Neuronal stem cell (in vitro differentiated cells): ENCODE data around the gene ARMH4.

ENCODE experiments used
- DNase-seq: peaks from one replicate; pipeline ENCODE4 v3.0.0-alpha.2; 2013; ENCODE audit warnings: low spot score
- H2AFZ ChIP-seq: one replicate; pipeline ENCODE4 v1.6.1; 2013; ENCODE audit warnings: mild to moderate bottlenecking, low read length, inconsistent platforms
- H2AK5ac ChIP-seq: 2 replicates; pipeline ENCODE4 v1.6.1; 2013; ENCODE audit warnings: low read depth, mild to moderate bottlenecking, inconsistent platforms, low read length, moderate library complexity, mixed read lengths
- H2BK120ac ChIP-seq: 2 replicates; pipeline ENCODE4 v1.6.1; 2013; ENCODE audit warnings: low read depth, mild to moderate bottlenecking, inconsistent platforms, low read length, moderate library complexity, mixed read lengths
- H2BK12ac ChIP-seq: one replicate; pipeline ENCODE4 v1.6.1; 2013; ENCODE audit warnings: low read length, inconsistent platforms
- H2BK15ac ChIP-seq: 2 replicates; pipeline ENCODE4 v1.6.1; 2013; ENCODE audit warnings: mild to moderate bottlenecking, low read length, inconsistent platforms, mixed read lengths
- H2BK5ac ChIP-seq: one replicate; pipeline ENCODE4 v1.6.1; 2013; ENCODE audit warnings: inconsistent platforms, mild to moderate bottlenecking, low read length, moderate library complexity
- H3K14ac ChIP-seq: one replicate; pipeline ENCODE4 v1.6.1; 2013; ENCODE audit warnings: low read length, inconsistent platforms
- H3K18ac ChIP-seq: 2 replicates; pipeline ENCODE4 v1.6.1; 2013; ENCODE audit warnings: low read length, inconsistent platforms
- H3K23ac ChIP-seq: 2 replicates; pipeline ENCODE4 v1.6.1; 2013; ENCODE audit warnings: low read depth, mild to moderate bottlenecking, mixed read lengths, low read length, inconsistent platforms; ENCODE audit not compliant: poor library complexity
- H3K27ac ChIP-seq: replicated peaks from 3 replicates; pipeline ENCODE4 v1.5.1; 2013; ENCODE audit warnings: low read length, inconsistent platforms
- H3K27me3 ChIP-seq, 3 experiments: 2 replicates each; pipeline ENCODE4 v1.6.1; 2013; ENCODE audit warnings: low read length in 3 of 3, mild to moderate bottlenecking in 2 of 3, inconsistent platforms in 1 of 3, low read depth in 1 of 3, mixed read lengths in 1 of 3, moderate library complexity in 1 of 3; ENCODE audit not compliant: control insufficient read depth in 3 of 3, insufficient read depth in 3 of 3
- H3K36me3 ChIP-seq, 2 donors: replicated peaks in 1 of 2; 2 replicates each; pipeline ENCODE4 v1.6.1; 2013; ENCODE audit warnings: low read length in 2 of 2; ENCODE audit not compliant: control insufficient read depth in 2 of 2, insufficient read depth in 2 of 2
- H3K4ac ChIP-seq: 2 replicates; pipeline ENCODE4 v1.6.1; 2013; ENCODE audit warnings: inconsistent platforms, mild to moderate bottlenecking, low read length, moderate library complexity
- H3K4me1 ChIP-seq, 2 donors: 1 replicate in 1 of 2; 2 replicates in 1 of 2; pipeline ENCODE4 v1.6.1; 2013; ENCODE audit warnings: low read length in 2 of 2, low read depth in 1 of 2; ENCODE audit not compliant: control insufficient read depth in 2 of 2, insufficient read depth in 1 of 2
- H3K4me2 ChIP-seq: one replicate; pipeline ENCODE4 v1.6.1; 2013; ENCODE audit warnings: mild to moderate bottlenecking, low read length, inconsistent platforms; ENCODE audit not compliant: insufficient read depth, poor library complexity, severe bottlenecking
- H3K4me3 ChIP-seq, 2 donors: 2 replicates each; pipeline ENCODE4 v1.5.1; 2013; ENCODE audit warnings: low read length in 2 of 2, mild to moderate bottlenecking in 2 of 2, inconsistent platforms in 1 of 2, moderate library complexity in 1 of 2
- H3K79me1 ChIP-seq: one replicate; pipeline ENCODE4 v1.6.1; 2013; ENCODE audit warnings: low read depth, mild to moderate bottlenecking, inconsistent platforms, low read length, moderate library complexity
- H3K9ac ChIP-seq: one replicate; pipeline ENCODE4 v1.6.1; 2013; ENCODE audit warnings: mild to moderate bottlenecking, low read depth, low read length, inconsistent platforms; ENCODE audit not compliant: poor library complexity
- H3K9me3 ChIP-seq, 2 donors: replicated peaks in 1 of 2; 2 replicates each; pipeline versions ENCODE3 to v1.6.1; 2013; ENCODE audit warnings: low read length in 2 of 2, mild to moderate bottlenecking in 2 of 2, inconsistent platforms in 1 of 2, low read depth in 1 of 2, mixed read lengths in 1 of 2, moderate library complexity in 1 of 2; ENCODE audit not compliant: control insufficient read depth in 2 of 2, insufficient read depth in 1 of 2
- H4K8ac ChIP-seq: one replicate; pipeline ENCODE4 v1.6.1; 2013; ENCODE audit warnings: low read depth, mild to moderate bottlenecking, inconsistent platforms, low read length, moderate library complexity
- H4K91ac ChIP-seq: one replicate; pipeline ENCODE4 v1.6.1; 2013; ENCODE audit warnings: low read length, low read depth, mild to moderate bottlenecking, inconsistent platforms; ENCODE audit not compliant: poor library complexity
- WGBS, 2 donors: extraction: QIAGEN DNeasy Blood & Tissue Kit; methylation state at CpG; one replicate each; pipeline ENCODE4 v1.1.7; 2013; ENCODE audit warnings: missing lambda C conversion rate in 2 of 2, mixed read lengths in 1 of 2; ENCODE audit not compliant: insufficient read length in 2 of 2, insufficient replicate concordance in 1 of 2; ENCODE audit errors: extremely low coverage in 2 of 2; 5-methylcytosine and 5-hydroxymethylcytosine counted together

The ARMH4 gene

GRCh38 chr14:58145936-58146335 is 6.1 kb downstream of the ARMH4 start:
- Histone ChIP-seq H3K18ac (no peak overlapping the region), H3K4me3 (no peak overlapping the region), H4K8ac (no peak overlapping the region), H3K23ac (no peak overlapping the region), H3K79me1 (peaks cover 4% of the 10 kb centered on the region), H3K36me3 (no peaks in the 10 kb centered on the region), H2AK5ac (no peak overlapping the region), H2BK5ac (no peak overlapping the region), H3K27ac (no peak overlapping the region), H2AFZ (no peak overlapping the region), H3K27me3 (no peaks in the 10 kb centered on the region), H3K4me2 (no peak overlapping the region), H3K4ac (no peak overlapping the region), H2BK12ac (no peak overlapping the region), H3K14ac (no peak overlapping the region), H3K4me1 (peaks cover 2 to 4% of the 10 kb centered on the region in 2 donors), H4K91ac (no peak overlapping the region), H3K9ac (no peak overlapping the region), H2BK15ac (no peak overlapping the region), H3K9me3 (no peaks in the 10 kb centered on the region), H2BK120ac (no peak overlapping the region)
- WGBS, 2 donors: no CpG with 5 or more reads among the region's 1 CpG
- DNase-seq: no peak

GRCh38 chr14:58143106-58143505 is 8.9 kb downstream of the ARMH4 start:
- Histone ChIP-seq H3K9ac (no peak overlapping the region), H3K9me3 (no peaks in the 10 kb centered on the region), H3K4me2 (no peak overlapping the region), H3K23ac (no peak overlapping the region), H2BK12ac (no peak overlapping the region), H2BK120ac (no peak overlapping the region), H4K8ac (no peak overlapping the region), H2BK5ac (no peak overlapping the region), H3K4me3 (no peak overlapping the region), H4K91ac (no peak overlapping the region), H3K36me3 (peaks cover 4 to 11% of the 10 kb centered on the region in 2 donors), H2AFZ (no peak overlapping the region), H3K4ac (no peak overlapping the region), H3K18ac (no peak overlapping the region), H3K79me1 (peaks cover 4% of the 10 kb centered on the region), H3K27ac (no peak overlapping the region), H2AK5ac (no peak overlapping the region), H2BK15ac (no peak overlapping the region), H3K4me1 (no peaks in the 10 kb centered on the region), H3K14ac (no peak overlapping the region), H3K27me3 (no peaks in the 10 kb centered on the region)
- DNase-seq: no peak
- no CpG with 5 or more reads among the region's 3 CpGs for WGBS, 2 donors

- Histone ChIP-seq H4K8ac (no peak overlapping the region), H3K14ac (no peak overlapping the region), H3K4me2 (no peak overlapping the region), H3K18ac (no peak overlapping the region), H3K4me1 (no peaks in the 10 kb centered on the region), H2BK12ac (no peak overlapping the region), H2BK120ac (no peak overlapping the region), H3K9ac (no peak overlapping the region), H3K4ac (no peak overlapping the region), H2AK5ac (no peak overlapping the region), H3K9me3 (no peaks in the 10 kb centered on the region), H3K27me3 (no peaks in the 10 kb centered on the region), H2BK15ac (no peak overlapping the region), H3K36me3 (peaks cover 7 to 14% of the 10 kb centered on the region in 2 donors), H4K91ac (no peak overlapping the region), H3K23ac (no peak overlapping the region), H3K4me3 (no peak overlapping the region), H2AFZ (no peak overlapping the region), H3K79me1 (peaks cover 4% of the 10 kb centered on the region), H2BK5ac (no peak overlapping the region), H3K27ac (no peak overlapping the region)
- DNase-seq: no peak
Observed at GRCh38 chr14:58141893-58142292, 10.1 kb downstream of the ARMH4 start.

- H2BK12ac ChIP-seq: no peak overlapping the region
- H3K9me3 ChIP-seq: no peaks in the 10 kb centered on the region
- no peaks in the 10 kb centered on the region for H3K79me1 ChIP-seq
- WGBS, 2 donors: no CpG with 5 or more reads among the region's 10 CpGs
- no peak overlapping the region for H3K4ac ChIP-seq
- no peak overlapping the region for H2AK5ac ChIP-seq
- H4K8ac ChIP-seq: no peak overlapping the region
- no peak overlapping the region for H3K4me2 ChIP-seq
- H4K91ac ChIP-seq: no peak overlapping the region
- H2BK120ac ChIP-seq: no peak overlapping the region
- H2AFZ ChIP-seq: no peak overlapping the region
- H3K23ac ChIP-seq: no peak overlapping the region
- H2BK5ac ChIP-seq: no peak overlapping the region
- no peak for DNase-seq
- no peak overlapping the region for H3K18ac ChIP-seq
- H2BK15ac ChIP-seq: no peak overlapping the region
- no peak overlapping the region for H3K4me3 ChIP-seq
- no peaks in the 10 kb centered on the region for H3K27me3 ChIP-seq
- peaks cover 7 to 14% of the 10 kb centered on the region in 2 donors for H3K36me3 ChIP-seq
- no peak overlapping the region for H3K27ac ChIP-seq
- no peak overlapping the region for H3K14ac ChIP-seq
- H3K4me1 ChIP-seq: no peaks in the 10 kb centered on the region
- no peak overlapping the region for H3K9ac ChIP-seq
Observed at GRCh38 chr14:58138714-58139482, 13.1 kb downstream of the ARMH4 start.
